Thymus (tissue), 11 donors: Measurements from ENCODE around the gene CCNQ. TPM values are rescaled to one million over a fixed set of nuclear protein-coding genes. Genes with fewer than 3 reads are reported as not detected.

Experiments
- DNase-seq, 9 donors: peaks; one replicate each; pipeline ENCODE4 v3.0.0-alpha.2; 2013; ENCODE audit warnings: low spot score in 9 of 9, low read depth in 6 of 9, missing footprints in 1 of 9
- H3K27ac ChIP-seq, 2 donors: one replicate each; pipeline ENCODE4 v1.5.1; 2013; ENCODE audit warnings: control low read depth in 1 of 2, low read depth in 1 of 2, low read length in 1 of 2, mild to moderate bottlenecking in 1 of 2, moderate library complexity in 1 of 2
- H3K27me3 ChIP-seq, 2 donors: one replicate each; pipeline ENCODE4 v1.5.1; 2013; ENCODE audit warnings: low read length in 1 of 2; ENCODE audit not compliant: control insufficient read depth in 2 of 2, insufficient read depth in 1 of 2
- H3K36me3 ChIP-seq, 2 donors: one replicate each; pipeline ENCODE4 v1.5.1; 2013; ENCODE audit warnings: low read length in 1 of 2, mild to moderate bottlenecking in 1 of 2, moderate library complexity in 1 of 2; ENCODE audit not compliant: control insufficient read depth in 2 of 2, insufficient read depth in 2 of 2
- H3K4me1 ChIP-seq, 2 donors: one replicate each; pipeline ENCODE4 v1.5.1; 2013; ENCODE audit warnings: low read length in 2 of 2; ENCODE audit not compliant: control insufficient read depth in 2 of 2, insufficient read depth in 2 of 2
- H3K4me3 ChIP-seq, 2 donors: one replicate each; pipeline ENCODE4 v1.5.1; 2013; ENCODE audit warnings: low read length in 2 of 2, control low read depth in 1 of 2, mild to moderate bottlenecking in 1 of 2
- H3K9me3 ChIP-seq, 2 donors: one replicate each; pipeline ENCODE4 v1.5.1; 2013; ENCODE audit warnings: low read length in 1 of 2, mild to moderate bottlenecking in 1 of 2; ENCODE audit not compliant: control insufficient read depth in 2 of 2, insufficient read depth in 1 of 2
- WGBS: extraction: QIAGEN DNeasy Blood & Tissue Kit; methylation state at CpG from one replicate; pipeline ENCODE4 v1.1.7; 2013; 5-methylcytosine and 5-hydroxymethylcytosine counted together
- polyA plus RNA-seq: library from polyadenylated mRNA; stranded (reverse); fragments of 200-250 nt; gene quantifications from one replicate; pipeline ENCODE4 v1.2.3, GENCODE V29; 2013
- total RNA-seq: library from RNA; stranded (reverse); fragments of 120-200 nt; gene quantifications from one replicate; pipeline ENCODE4 v1.2.4, GENCODE V29; 2013
- donor health status: healthy.

CCNQ gene
- total and polyA plus RNA-seq, 2 donors, result 21.1 to 28.4 TPM

DNA sequence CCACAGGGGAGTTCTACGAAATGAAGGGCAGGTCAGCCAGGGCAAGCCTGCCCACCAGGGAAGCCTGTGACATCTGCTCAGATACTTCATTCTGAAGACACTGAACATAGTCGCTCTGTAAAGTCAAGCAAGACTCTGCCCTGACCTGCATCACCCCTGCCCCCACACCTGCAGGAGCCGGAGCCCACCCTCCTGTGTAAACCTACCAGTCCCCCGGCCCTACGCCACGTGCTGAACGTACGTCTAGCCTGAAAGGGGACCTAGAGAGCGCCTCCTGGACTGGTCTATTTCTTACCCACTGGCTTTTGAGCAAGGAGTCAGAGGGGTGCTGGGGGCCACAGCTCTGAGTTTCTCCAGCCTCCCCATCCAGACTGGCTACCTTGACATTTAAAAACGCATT, 11.6 kb downstream of the CCNQ start:
- H3K36me3 ChIP-seq, result peaks cover 16 to 44% of the 10 kb centered on the region in 2 donors

DNA sequence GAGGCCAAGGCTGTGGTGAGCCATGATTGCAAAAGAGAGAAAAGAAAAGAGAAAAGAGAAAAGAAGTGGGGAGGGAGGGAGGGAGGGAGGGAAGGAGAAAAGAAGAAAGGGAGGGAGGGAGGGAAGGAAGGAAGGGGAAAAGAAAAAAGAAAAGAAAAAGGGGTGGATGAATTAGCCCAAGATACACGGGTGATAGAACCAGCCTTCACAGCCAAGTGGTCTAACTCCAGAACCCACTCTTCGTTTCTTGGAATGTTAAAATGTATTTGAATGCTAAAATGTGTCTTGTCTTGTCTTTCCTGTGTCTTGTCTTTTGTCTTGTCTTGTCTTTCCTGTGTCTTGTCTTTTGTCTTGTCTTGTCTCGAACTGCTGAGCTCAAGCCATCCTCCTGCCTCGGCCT, 13.1 kb downstream of the CCNQ start:
- DNase-seq, result no peak
- H3K36me3 ChIP-seq, result peaks cover 11 to 30% of the 10 kb centered on the region in 2 donors
- WGBS, result 95% methylated on average over 4 of the region's 4 CpGs
- H3K27ac ChIP-seq, result no peak overlapping the region
- peaks cover 0 to 8% of the 10 kb centered on the region in 2 donors for H3K4me1 ChIP-seq
- H3K4me3 ChIP-seq, result no peak overlapping the region
- H3K27me3 ChIP-seq, result no peaks in the 10 kb centered on the region
- no peaks in the 10 kb centered on the region for H3K9me3 ChIP-seq

More for the DNA sequence above, 11.6 kb downstream of the CCNQ start:
- H3K4me1 ChIP-seq, result peaks cover 0 to 8% of the 10 kb centered on the region in 2 donors
- H3K4me3 ChIP-seq, result no peak overlapping the region
- no peak overlapping the region for H3K27ac ChIP-seq
- no peaks in the 10 kb centered on the region for H3K27me3 ChIP-seq
- DNase-seq, result no peak
- H3K9me3 ChIP-seq, result no peaks in the 10 kb centered on the region
- WGBS, result over 99% methylated on average over 10 of the region's 10 CpGs

DNA sequence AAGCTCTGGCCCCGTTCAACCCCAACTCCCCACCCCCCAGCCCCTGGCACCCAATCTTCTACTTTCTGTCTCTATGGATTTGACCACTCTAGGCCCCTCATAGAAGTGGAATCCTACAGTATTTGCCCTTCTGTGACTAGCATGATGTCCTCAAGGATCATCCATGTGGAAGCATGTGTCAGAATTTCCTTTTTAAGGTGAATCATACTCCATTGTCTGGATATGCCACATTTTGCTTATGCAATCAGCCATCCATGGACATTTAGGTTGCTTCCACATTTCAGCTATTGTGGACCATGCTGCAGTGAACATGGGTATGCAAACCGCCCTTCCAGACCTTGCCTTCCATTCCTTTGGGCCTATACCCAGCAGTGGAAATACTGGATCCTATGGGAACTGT, 15.5 kb downstream of the CCNQ start:
- Histone ChIP-seq H3K27me3 (no peaks in the 10 kb centered on the region), H3K9me3 (no peaks in the 10 kb centered on the region), H3K4me1 (peaks cover 0 to 8% of the 10 kb centered on the region in 2 donors), H3K36me3 (peaks cover 11 to 14% of the 10 kb centered on the region in 2 donors), H3K4me3 (no peak overlapping the region), H3K27ac (no peak overlapping the region)
- 54% methylated on average over 2 of the region's 2 CpGs for WGBS
- DNase-seq, result no peak

DNA sequence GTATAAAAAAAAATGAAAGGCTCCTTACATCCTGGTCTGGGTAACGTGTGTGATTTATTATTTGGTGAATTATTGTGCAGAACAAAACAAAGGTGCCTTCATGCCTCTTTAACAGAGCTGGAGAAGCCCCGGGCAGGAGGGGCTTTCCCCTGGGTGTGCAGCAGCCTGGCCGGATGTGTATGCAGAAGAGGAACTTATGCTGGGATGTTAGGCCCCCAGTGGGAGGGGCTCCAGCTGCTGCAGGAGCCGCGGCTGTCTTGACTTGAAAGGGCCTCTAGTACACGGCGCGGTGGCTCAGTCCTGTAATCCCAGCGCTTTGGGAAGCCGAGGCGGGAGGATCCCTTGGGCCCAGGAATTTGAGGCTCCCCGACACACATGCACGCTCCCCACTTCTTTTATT, 16.0 kb downstream of the CCNQ start:
- DNase-seq, result peak in 8 of 9 donors; percentile 27 to 81 (median 51)
- Histone ChIP-seq H3K4me1 (peaks cover 0 to 8% of the 10 kb centered on the region in 2 donors), H3K9me3 (no peaks in the 10 kb centered on the region), H3K36me3 (peaks cover 9 to 11% of the 10 kb centered on the region in 2 donors), H3K4me3 (no peak overlapping the region), H3K27ac (no peak overlapping the region), H3K27me3 (no peaks in the 10 kb centered on the region)
- WGBS, result 1% methylated on average over 13 of the region's 13 CpGs

DNA sequence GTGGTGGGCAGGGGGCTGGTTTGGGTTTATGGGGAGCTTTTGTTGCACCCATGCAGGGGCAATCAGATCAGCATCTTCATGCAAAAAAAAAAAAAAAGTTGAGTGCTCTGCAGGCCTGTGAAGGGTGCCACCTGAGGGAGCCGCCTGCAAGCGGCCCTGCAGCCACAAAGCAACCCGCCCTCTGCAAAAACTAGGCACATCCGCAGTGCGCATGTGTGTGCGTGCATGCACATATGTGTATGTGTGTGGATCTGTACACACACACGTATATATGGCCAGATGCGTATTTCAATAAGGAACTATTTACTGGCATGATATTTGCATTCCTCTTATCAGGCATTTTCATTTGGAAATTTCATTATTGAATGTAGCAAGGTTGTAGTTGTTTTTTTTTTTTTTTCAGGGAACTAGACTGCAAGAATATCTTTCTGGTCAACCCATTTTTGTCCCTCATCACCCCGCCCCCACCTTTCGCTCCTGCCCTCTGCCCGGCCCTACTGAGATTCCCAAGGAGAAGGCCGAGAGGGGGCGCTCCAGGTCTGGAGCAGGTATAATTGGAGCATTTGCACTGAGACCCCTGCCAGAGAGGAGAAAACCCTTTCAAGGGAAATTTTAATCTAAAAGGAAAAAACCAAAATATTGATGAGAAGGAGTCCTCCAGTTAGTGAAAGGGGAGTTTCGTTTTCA, 18.1 kb downstream of the CCNQ start:
- H3K9me3 ChIP-seq, result no peaks in the 10 kb centered on the region
- H3K27me3 ChIP-seq, result no peaks in the 10 kb centered on the region
- no peak overlapping the region for H3K4me3 ChIP-seq
- H3K4me1 ChIP-seq, result peaks cover 0 to 8% of the 10 kb centered on the region in 2 donors
- no peaks in the 10 kb centered on the region for H3K36me3 ChIP-seq
- DNase-seq, result peak in 1 of 9 donors; percentile 23
- WGBS, result 94% methylated on average over 14 of the region's 14 CpGs
- H3K27ac ChIP-seq, result no peak overlapping the region

DNA sequence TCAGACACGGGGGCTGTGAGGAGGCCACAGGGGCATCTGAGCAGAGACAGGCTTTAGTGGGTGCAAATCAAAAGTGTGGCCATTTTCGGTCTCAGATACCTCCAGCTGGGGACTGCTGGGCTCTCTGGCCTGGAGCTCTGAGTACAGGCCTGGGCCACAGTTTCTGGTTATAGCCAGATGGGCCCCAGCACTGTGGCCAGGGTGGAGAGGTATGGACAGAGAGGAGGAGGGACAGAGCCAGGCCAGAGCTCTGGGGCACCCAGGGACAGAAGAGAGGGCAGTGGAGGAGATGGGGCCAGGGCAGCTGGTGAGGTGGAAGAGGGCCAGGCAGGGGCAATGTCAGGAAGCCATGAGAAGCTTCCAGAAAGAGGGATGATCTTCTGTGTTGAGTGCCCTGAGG, 20.1 kb downstream of the CCNQ start:
- Histone ChIP-seq H3K27me3 (no peaks in the 10 kb centered on the region), H3K4me3 (no peak overlapping the region), H3K27ac (no peak overlapping the region), H3K9me3 (no peaks in the 10 kb centered on the region), H3K36me3 (no peaks in the 10 kb centered on the region), H3K4me1 (peaks cover 0 to 8% of the 10 kb centered on the region in 2 donors)
- WGBS, result 96% methylated on average over 2 of the region's 2 CpGs
- DNase-seq, result no peak

DNA sequence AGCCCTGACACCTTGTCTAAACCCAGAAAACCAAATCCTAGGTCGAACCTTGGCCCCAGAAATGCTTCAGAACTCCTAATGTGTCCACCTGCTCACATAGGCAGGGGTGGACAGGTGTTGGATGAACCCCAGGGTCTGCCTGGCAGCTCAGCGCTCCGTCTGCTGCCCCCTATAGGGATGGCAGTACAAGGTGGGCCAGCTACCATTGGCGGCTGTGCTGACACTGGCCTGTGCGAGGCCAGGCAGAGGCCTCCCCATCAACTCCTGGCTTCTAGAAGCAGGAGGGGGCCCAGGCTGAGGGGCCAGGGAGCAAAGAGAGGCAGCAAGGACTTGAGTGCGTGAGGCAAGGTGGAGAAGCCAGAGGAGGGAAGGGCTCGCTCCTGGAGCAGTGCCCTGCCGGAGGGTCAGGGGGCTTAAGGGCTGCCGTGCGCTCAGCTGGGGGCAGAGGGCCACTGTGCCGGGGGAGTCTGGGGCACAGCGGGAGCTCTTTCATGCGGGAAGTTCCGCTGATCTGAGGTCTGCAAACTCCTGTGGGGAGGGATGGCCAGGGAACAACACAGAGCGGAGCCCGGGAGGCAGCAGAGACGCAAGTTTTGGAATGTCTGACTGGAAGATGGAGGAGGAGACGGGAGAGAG, 20.6 kb downstream of the CCNQ start:
- WGBS, result 98% methylated on average over 18 of the region's 18 CpGs
- DNase-seq, result no peak

DNA sequence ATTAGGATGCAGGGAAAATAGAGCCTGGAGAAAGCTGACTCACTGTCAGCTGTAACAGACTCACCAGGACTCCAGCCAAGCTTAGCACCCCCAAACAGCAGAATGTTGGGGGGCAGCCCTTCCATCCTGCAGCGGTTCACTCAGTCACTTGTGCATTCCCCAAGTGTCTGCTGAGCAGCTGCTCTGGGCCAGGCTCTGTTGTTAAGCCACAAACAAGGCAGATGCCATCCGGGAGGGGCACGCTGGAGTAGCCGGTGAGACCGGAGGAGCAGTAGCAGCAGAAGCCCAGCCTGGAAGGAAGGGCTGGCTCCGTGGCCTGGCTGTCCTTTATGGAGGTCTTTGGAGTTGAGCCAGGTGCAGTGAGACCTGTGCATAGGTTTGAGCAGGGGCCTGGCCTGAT, 22.0 kb downstream of the CCNQ start:
- H3K4me1 ChIP-seq, result no peaks in the 10 kb centered on the region
- WGBS, result 95% methylated on average over 6 of the region's 6 CpGs

More for the DNA sequence above, 20.6 kb downstream of the CCNQ start:
- no peaks in the 10 kb centered on the region for H3K36me3 ChIP-seq
- no peaks in the 10 kb centered on the region for H3K27me3 ChIP-seq
- no peak overlapping the region for H3K27ac ChIP-seq
- no peaks in the 10 kb centered on the region for H3K9me3 ChIP-seq
- H3K4me1 ChIP-seq, result peaks cover 0 to 8% of the 10 kb centered on the region in 2 donors
- H3K4me3 ChIP-seq, result no peak overlapping the region

DNA sequence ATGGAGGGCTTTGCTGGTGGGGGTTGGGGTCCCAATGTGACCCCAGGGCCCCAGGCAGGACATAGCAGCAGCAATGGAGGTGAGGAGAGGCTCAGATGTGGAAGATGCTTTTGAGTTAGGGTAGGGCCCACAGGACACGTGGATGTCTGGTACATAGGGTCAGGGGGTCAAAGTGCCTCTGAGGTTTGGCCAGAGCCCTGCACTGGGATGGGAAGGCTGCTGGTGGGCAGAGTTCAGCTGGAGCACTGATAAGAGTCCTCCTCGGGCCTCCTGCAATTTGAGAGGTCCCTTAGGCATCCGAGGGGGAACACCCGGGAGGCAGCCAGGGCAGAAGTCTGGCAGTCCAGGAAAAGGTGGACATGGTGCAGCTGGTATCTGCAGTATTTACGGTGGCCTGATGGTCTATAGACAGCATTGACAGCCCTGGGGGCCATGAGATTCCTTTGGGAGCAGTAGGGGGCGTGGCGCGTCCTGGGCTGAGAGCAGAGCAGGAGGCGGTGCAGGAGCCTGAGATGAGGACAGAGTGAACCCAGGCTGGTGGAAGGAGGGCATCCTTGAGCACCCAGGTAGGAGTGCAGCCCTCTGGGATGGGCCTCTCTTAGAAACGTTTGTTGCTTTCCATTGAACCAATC, 22.6 kb downstream of the CCNQ start:
- Histone ChIP-seq H3K4me1 (peaks cover 0 to 2% of the 10 kb centered on the region in 2 donors), H3K27me3 (no peaks in the 10 kb centered on the region), H3K9me3 (no peaks in the 10 kb centered on the region), H3K27ac (no peak overlapping the region), H3K4me3 (no peak overlapping the region), H3K36me3 (no peaks in the 10 kb centered on the region)
- no peak for DNase-seq
- 88% methylated on average over 10 of the region's 10 CpGs for WGBS

More for the DNA sequence above, 22.0 kb downstream of the CCNQ start:
- H3K27ac ChIP-seq, result no peak overlapping the region
- H3K36me3 ChIP-seq, result no peaks in the 10 kb centered on the region
- H3K9me3 ChIP-seq, result no peaks in the 10 kb centered on the region
- H3K27me3 ChIP-seq, result no peaks in the 10 kb centered on the region
- no peak for DNase-seq
- H3K4me3 ChIP-seq, result no peak overlapping the region
